ENCODE data around the gene MMP11.

- TF ChIP-seq CTCF (IDR thresholded peaks at IDR 0.05) = no peak
- no peak for TF ChIP-seq POLR2A (IDR thresholded peaks at IDR 0.05)
These were observed 58.6 kb downstream of the MMP11 start for GRCh38 chr22:23831261-23831660.
